ENCODE data around the gene PRKCH.
"Not testable (repeated sequence)": the region's sequence is repeated elsewhere in the genome, so short reads cannot be mapped to it uniquely, and the experiment has no call there.

PRKCH gene

DNA sequence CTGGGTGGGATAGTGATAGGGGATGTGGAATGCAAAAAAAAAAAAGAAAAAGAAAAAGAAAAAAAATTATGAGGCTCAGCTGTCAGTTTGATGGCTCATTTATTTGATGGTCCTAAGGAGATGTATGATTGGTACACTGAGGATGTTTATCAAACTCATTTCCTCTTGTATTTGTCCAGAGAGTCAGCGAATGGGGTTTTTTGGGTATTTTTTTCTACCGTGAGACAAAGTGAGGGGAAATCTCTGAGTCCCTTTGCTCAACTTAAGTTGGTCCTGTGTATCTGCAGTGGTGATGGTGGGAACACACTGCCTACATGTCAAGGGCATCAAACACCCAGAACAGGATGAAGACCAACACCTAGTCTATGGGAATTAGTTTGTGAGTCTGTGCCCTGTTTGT lies 197.0 kb downstream of the PRKCH start:
- no peak for DNase-seq

- no peak for DNase-seq
These were observed 197.7 kb downstream of the PRKCH start for GRCh38 chr14:61519106-61519505.

GRCh38 chr14:61519735-61520134 lies 198.4 kb downstream of the PRKCH start:
- DNase-seq: no peak

GRCh38 chr14:61520576-61520975 lies 199.2 kb downstream of the PRKCH start:
- DNase-seq: no peak

DNA sequence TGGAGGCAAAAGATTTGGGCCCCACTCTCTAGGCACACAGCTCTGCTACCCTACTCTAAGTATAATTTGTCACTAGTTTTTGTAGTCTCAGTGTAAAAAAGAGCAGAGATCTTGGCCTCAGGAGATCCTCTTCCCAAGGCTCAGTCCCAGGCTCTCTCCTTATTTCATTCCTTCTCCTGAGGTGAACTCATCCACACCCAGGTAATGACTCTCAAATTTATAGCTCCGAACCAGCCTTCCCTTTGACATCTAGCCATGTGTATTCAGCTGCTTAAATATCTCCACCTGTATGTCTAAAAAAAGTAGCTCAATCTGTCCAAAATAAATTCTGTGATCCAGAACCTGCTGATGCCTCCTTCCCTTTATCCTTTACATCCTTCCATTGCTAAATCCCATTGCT lies 200.4 kb downstream of the PRKCH start:
- no peak for DNase-seq

GRCh38 chr14:61523751-61524150 lies 202.4 kb downstream of the PRKCH start:
- no peak for DNase-seq

GRCh38 chr14:61524211-61524806 lies 202.9 kb downstream of the PRKCH start:
- DNase-seq: no peak

DNA sequence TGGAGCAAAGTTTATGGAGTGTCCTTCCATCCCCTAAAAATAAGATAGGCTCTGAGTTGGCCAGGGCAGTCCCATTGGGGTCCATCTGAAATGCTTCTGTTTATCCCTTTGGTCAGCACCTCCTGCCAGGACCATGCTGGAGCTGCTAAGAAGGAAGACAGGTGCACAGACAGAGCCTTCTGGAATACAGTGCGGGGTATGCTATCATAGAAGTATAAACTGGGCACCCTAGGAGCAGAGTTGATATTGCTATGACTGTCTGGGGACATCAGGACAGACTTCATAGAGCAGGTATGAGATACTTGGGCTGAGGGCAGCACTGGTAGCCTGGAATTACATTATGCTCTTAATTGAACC lies 203.5 kb downstream of the PRKCH start:
- DNase-seq: no peak

- peak; percentile 73 to 84 for DNase-seq
These were observed 204.1 kb downstream of the PRKCH start for GRCh38 chr14:61525293-61526011.

- no peak for DNase-seq
These were observed 205.3 kb downstream of the PRKCH start for GRCh38 chr14:61526405-61527312.

GRCh38 chr14:61527325-61528100 lies 206.1 kb downstream of the PRKCH start:
- no peak for DNase-seq

GRCh38 chr14:61528591-61529021 lies 207.2 kb downstream of the PRKCH start:
- DNase-seq: peak in 1 of 2 experiments; percentile 65

GRCh38 chr14:61529360-61529759 lies 208.0 kb downstream of the PRKCH start:
- DNase-seq: not testable (repeated sequence)

- DNase-seq: no peak
These were observed 208.9 kb downstream of the PRKCH start for GRCh38 chr14:61530296-61530695.

DNA sequence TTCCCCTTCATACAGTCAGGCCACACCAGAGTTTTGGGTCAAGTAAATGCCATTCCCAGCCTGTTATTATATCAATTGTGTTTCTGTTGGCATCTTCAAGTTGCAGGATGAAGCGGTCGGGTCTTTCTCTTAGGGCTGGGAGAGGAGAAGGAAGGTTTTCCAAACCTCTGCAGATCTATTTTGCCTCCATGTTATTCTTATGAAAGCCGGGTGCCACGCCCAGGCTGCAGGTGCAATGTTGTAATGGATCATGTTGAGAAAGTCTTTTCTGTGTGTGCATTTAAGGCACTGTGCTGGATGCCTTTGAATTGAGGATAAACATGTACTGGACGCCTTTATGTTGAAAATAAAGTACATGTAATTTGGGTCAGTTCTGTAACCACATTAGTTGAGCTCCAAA lies 209.5 kb downstream of the PRKCH start:
- no peak for DNase-seq

DNA sequence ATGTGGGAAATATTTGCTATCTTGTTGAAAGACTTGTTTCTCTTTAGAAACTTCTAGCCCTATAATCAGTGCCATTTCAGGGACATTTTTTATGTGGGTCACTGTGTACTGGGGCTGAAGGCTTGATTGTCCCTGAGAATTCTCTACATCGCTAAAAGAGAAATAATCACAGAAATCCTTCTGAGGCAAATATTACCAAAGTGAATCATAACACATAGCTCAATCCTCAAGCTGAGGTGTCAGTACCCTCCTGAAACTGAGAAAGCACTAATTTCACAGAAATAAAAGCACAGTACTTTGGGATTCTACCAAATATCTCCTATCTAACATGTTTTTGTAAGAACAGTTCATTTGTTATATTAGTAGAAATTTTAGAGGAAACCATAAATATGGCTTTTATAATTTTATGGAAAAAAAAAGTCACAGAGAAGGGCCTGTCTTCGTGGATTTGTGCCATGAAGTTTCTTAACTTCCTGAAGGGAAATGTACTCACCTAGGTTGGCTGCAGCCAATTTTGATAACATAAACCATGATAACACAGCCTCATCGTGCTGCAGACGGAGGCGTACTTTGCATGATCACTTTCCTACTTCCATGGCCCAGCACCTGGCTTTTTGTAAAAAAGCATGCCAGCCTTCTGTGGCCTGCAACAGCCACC lies 210.2 kb downstream of the PRKCH start:
- DNase-seq: no peak

DNA sequence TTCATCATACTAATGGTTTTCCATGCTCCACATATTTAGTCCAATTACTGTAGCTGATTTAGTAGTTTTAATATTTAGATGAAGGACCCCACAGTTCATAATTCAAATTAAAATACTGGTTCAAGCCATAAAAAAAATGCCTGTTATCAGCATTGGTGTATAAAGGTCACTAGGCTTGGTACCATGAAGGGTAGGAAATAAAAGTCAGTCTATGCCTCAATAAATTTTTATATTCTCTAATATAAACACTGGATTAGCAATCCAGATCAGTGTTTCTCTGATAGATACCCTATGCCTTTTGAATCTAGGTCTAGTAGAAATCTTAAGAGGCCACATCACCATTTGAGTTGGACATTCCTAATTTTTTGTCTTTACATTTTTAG lies 210.7 kb downstream of the PRKCH start:
- no peak for DNase-seq

GRCh38 chr14:61532763-61533162 lies 211.4 kb downstream of the PRKCH start:
- no peak for DNase-seq

- DNase-seq: no peak
These were observed 212.3 kb downstream of the PRKCH start for GRCh38 chr14:61533513-61534255.

DNA sequence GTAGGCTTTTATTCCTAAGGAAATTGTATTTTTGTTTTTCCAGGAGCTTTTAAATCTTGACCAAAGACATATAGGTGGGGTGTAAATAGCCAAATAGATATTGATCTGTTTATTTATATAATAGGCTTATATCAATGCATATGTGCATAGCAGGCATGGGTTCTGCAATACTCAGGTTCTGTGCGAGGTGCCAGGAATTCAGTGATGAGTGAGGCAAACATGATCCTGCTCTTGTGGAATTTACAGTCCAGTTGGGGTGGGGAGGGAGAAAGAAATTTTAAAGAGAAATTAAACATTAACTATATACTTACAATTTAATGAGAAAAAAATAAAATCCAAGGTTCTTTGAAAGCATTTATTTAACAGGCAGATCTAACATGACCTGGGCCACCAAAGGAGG lies 213.7 kb downstream of the PRKCH start:
- no peak for DNase-seq

DNA sequence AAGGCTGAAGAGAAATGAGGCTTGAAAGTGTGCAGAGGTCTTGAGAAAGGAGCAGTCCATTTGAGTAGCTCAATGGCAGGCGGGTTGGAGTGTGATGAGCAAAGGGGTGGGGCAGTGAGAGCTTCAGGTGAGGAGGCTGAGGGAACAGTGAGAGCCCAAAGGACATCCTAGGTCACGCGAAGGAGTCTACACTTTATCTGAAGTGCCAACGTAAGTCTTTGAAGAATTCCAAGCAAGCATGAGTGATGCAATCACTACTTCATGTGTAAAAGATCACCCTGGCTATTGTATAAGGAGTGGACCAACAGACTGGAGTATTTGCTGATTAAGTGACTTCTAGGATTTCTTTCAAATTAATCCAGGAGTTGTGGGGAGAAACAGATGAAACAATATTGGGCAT lies 214.1 kb downstream of the PRKCH start:
- DNase-seq: no peak

Measured in activated CD4-positive, alpha-beta T cell treated with anti-CD3 and anti-CD28 coated beads, Interleukin-2, amount 50 U/mL, for 48 hours (primary cell).